ENCODE results near the gene ATAD3B. TPM values are rescaled to one million over a fixed set of nuclear protein-coding genes. Genes with fewer than 3 reads are reported as not detected.
A peak's percentile ranks its signal among the peaks of the same experiment; 100 is the strongest.

The ATAD3B gene
- polyA plus RNA-seq, 3 donors = 2.3 to 23.3 (median 2.3) TPM

- H3K4me3 Mint-ChIP-seq = peak overlapping the region in 1 of 2 donors; percentile 30
Measured at GRCh38 chr1:1433804-1434130, 37.8 kb upstream of the ATAD3B start.

GRCh38 chr1:1434131-1434823, 37.3 kb upstream of the ATAD3B start:
- H3K79me2 ChIP-seq (ENCODE audit: insufficient read depth, low read length) = no peaks in the 10 kb centered on the region
- H3K4me3 Mint-ChIP-seq = peak overlapping the region in 1 of 2 donors; percentile 46
- H3K9ac ChIP-seq (ENCODE audit: insufficient read depth, low read length, poor library complexity, severe bottlenecking) = no peak overlapping the region
- H3K4me1 Mint-ChIP-seq = peaks cover 12% of the 10 kb centered on the region
- no peak overlapping the region for H3K4me2 ChIP-seq (replicated peaks; ENCODE audit: extremely low read depth, low read length, poor library complexity, severe bottlenecking)
- H3K4me1 ChIP-seq (ENCODE audit: control insufficient read depth in 1 of 2, insufficient read depth in 2 of 2, low read length in 2 of 2) = peaks cover 8 to 18% of the 10 kb centered on the region in 2 donors
- no peak overlapping the region for H3K4me3 ChIP-seq (replicated peaks in 1 of 3; ENCODE audit: low read depth in 2 of 3, low read length in 3 of 3)
- peaks cover 41 to 93% (median 58%) of the 10 kb centered on the region in 3 donors for H3K27me3 Mint-ChIP-seq (ENCODE audit: low read depth in 3 of 3)
- peaks cover 19 to 65% of the 10 kb centered on the region in 2 donors for H3K27me3 ChIP-seq (ENCODE audit: control insufficient read depth in 2 of 2, insufficient read depth in 2 of 2, low read length in 2 of 2)
- no peak overlapping the region for H3K27ac ChIP-seq (ENCODE audit: low read depth in 1 of 2, low read length in 2 of 2)
- H2AFZ ChIP-seq (ENCODE audit: insufficient read depth, low read depth, low read length, poor library complexity, severe bottlenecking) = no peak overlapping the region
- intact Hi-C loops (cut with micrococcal nuclease) = no loop called here
- H3K27ac Mint-ChIP-seq = no peak overlapping the region
- no peaks in the 10 kb centered on the region for H4K20me1 ChIP-seq (ENCODE audit: insufficient read depth, low read length)
- TF ChIP-seq CTCF (IDR thresholded peaks at IDR 0.05) = no peak
- peaks cover 1 to 2% of the 10 kb centered on the region in 2 donors for H3K36me3 Mint-ChIP-seq
- no peak for DNase-seq
- WGBS (ENCODE audit: insufficient coverage) = 1% methylated on average over 18 of the region's 32 CpGs
- peaks cover 0 to 8% (median 0%) of the 10 kb centered on the region in 7 donors for H3K9me3 Mint-ChIP-seq
- H3K9me3 ChIP-seq (replicated peaks in 1 of 2; ENCODE audit: control insufficient read depth in 1 of 2, insufficient read depth in 1 of 2, low read length in 2 of 2) = peaks cover 0 to 6% of the 10 kb centered on the region in 2 donors
- H3K36me3 ChIP-seq (replicated peaks in 1 of 2; ENCODE audit: control insufficient read depth in 1 of 2, insufficient read depth in 2 of 2, low read length in 2 of 2) = no peaks in the 10 kb centered on the region

More at GRCh38 chr1:1433804-1434130, 37.8 kb upstream of the ATAD3B start:
- Histone ChIP-seq H2AFZ (ENCODE audit: insufficient read depth, low read depth, low read length, poor library complexity, severe bottlenecking) (no peak overlapping the region), H3K27ac (ENCODE audit: low read depth in 1 of 2, low read length in 2 of 2) (no peak overlapping the region), H3K9ac (ENCODE audit: insufficient read depth, low read length, poor library complexity, severe bottlenecking) (no peak overlapping the region), H3K27me3 (ENCODE audit: control insufficient read depth in 2 of 2, insufficient read depth in 2 of 2, low read length in 2 of 2) (peaks cover 19 to 67% of the 10 kb centered on the region in 2 donors), H3K36me3 (replicated peaks in 1 of 2; ENCODE audit: control insufficient read depth in 1 of 2, insufficient read depth in 2 of 2, low read length in 2 of 2) (no peaks in the 10 kb centered on the region), H3K79me2 (ENCODE audit: insufficient read depth, low read length) (no peaks in the 10 kb centered on the region), H3K4me3 (replicated peaks in 1 of 3; ENCODE audit: low read depth in 2 of 3, low read length in 3 of 3) (no peak overlapping the region), H3K4me2 (replicated peaks; ENCODE audit: extremely low read depth, low read length, poor library complexity, severe bottlenecking) (no peak overlapping the region), H3K9me3 (replicated peaks in 1 of 2; ENCODE audit: control insufficient read depth in 1 of 2, insufficient read depth in 1 of 2, low read length in 2 of 2) (peaks cover 0 to 6% of the 10 kb centered on the region in 2 donors), H4K20me1 (ENCODE audit: insufficient read depth, low read length) (no peaks in the 10 kb centered on the region), H3K4me1 (ENCODE audit: control insufficient read depth in 1 of 2, insufficient read depth in 2 of 2, low read length in 2 of 2) (peaks cover 8 to 18% of the 10 kb centered on the region in 2 donors)
- peak in 1 of 3 donors; percentile 23 for DNase-seq
- no peak for TF ChIP-seq CTCF (IDR thresholded peaks at IDR 0.05)
- peaks cover 44 to 95% (median 62%) of the 10 kb centered on the region in 3 donors for H3K27me3 Mint-ChIP-seq (ENCODE audit: low read depth in 3 of 3)
- peaks cover 1 to 2% of the 10 kb centered on the region in 2 donors for H3K36me3 Mint-ChIP-seq
- H3K27ac Mint-ChIP-seq = no peak overlapping the region
- H3K4me1 Mint-ChIP-seq = peaks cover 12% of the 10 kb centered on the region
- intact Hi-C loops (cut with micrococcal nuclease) = no loop called here
- 0% methylated on average over 9 of the region's 12 CpGs for WGBS (ENCODE audit: insufficient coverage)
- H3K9me3 Mint-ChIP-seq = peaks cover 0 to 8% (median 0%) of the 10 kb centered on the region in 7 donors

Data from CD14-positive monocyte (primary cell).